Spleen (tissue), 11 donors: ENCODE data around the gene OCRL. TPM values are rescaled to one million over a fixed set of nuclear protein-coding genes. Genes with fewer than 3 reads are reported as not detected.

Experiments
- DNase-seq: peaks from one replicate; pipeline ENCODE4 v3.0.0-alpha.2; 2020
- H3K27ac ChIP-seq, 8 donors: fragments of 200-600 bp; sonication (generic) in 7 of 8; 1 replicate in 4 of 8; 2 replicates in 4 of 8; pipeline versions ENCODE4 v1.5.0 to v1.8.0; 2016 to 2021; ENCODE audit warnings: inconsistent platforms in 4 of 8, mild to moderate bottlenecking in 4 of 8, moderate library complexity in 1 of 8
- H3K27me3 ChIP-seq, 7 donors: fragments of 200-600 bp; sonication (generic) in 6 of 7; replicated peaks in 1 of 7; 1 replicate in 4 of 7; 2 replicates in 3 of 7; pipeline versions ENCODE4 v1.5.0 to v1.8.0; 2016 to 2021; ENCODE audit warnings: inconsistent platforms in 3 of 7, mild to moderate bottlenecking in 1 of 7
- H3K36me3 ChIP-seq, 6 donors: fragments of 200-600 bp; sonication (generic) in 5 of 6; 1 replicate in 4 of 6; 2 replicates in 2 of 6; pipeline versions ENCODE4 v1.5.0 to v1.8.0; 2016 to 2021; ENCODE audit warnings: inconsistent platforms in 2 of 6
- H3K4me1 ChIP-seq, 6 donors: fragments of 200-600 bp; sonication (generic) in 5 of 6; 1 replicate in 3 of 6; 2 replicates in 3 of 6; pipeline versions ENCODE4 v1.5.0 to v1.8.0; 2016 to 2021; ENCODE audit warnings: inconsistent platforms in 3 of 6
- H3K4me3 ChIP-seq, 8 donors: fragments of 200-600 bp; sonication (generic) in 7 of 8; 1 replicate in 4 of 8; 2 replicates in 4 of 8; pipeline versions ENCODE4 v1.5.0 to v1.8.0; 2016 to 2021; ENCODE audit warnings: inconsistent platforms in 4 of 8, mild to moderate bottlenecking in 4 of 8, moderate library complexity in 2 of 8
- H3K9me3 ChIP-seq, 8 donors: fragments of 200-600 bp; sonication (generic) in 7 of 8; 1 replicate in 4 of 8; 2 replicates in 4 of 8; pipeline versions ENCODE4 v1.5.0 to v1.8.0; 2016 to 2021; ENCODE audit warnings: inconsistent platforms in 4 of 8
- POLR2A ChIP-seq, 3 donors: fragments of 450-650 bp; IDR thresholded peaks; one replicate each; pipeline ENCODE4 v1.5.1; 2017; ENCODE audit warnings: antibody characterized with exemption in 3 of 3, mild to moderate bottlenecking in 1 of 3
- POLR2AphosphoS5 ChIP-seq, 3 donors: sonication (generic); formaldehyde crosslinking; IDR thresholded peaks; one replicate each; pipeline ENCODE4 v1.5.1; 2017; ENCODE audit warnings: antibody characterized with exemption in 3 of 3
- WGBS, 5 donors: extraction: QIAGEN DNeasy Blood & Tissue Kit in 3 of 5; methylation state at CpG; one replicate each; pipeline versions ENCODE4 v1.1.5 to v1.1.7; 2013 to 2018; 5-methylcytosine and 5-hydroxymethylcytosine counted together
- intact Hi-C: fragments of 100-400 bp; cut with DNase I; formaldehyde crosslinking; loops from one replicate; pipeline ENCODE4 v1.15.0; 2023; ENCODE audit warnings: low total_unique reads
- polyA plus RNA-seq, 3 donors: library from polyadenylated mRNA; stranded (reverse); fragments of 200-250 nt; gene quantifications; one replicate each; pipeline ENCODE4 v1.2.1, GENCODE V29; 2013
- total RNA-seq, 7 donors: library from RNA; depleted of rRNA in 3 of 7; stranded (reverse); fragments of >200 nt in 3 of 7; fragmentation: NEBNext Ultra II Directional in 4 of 7; extraction: Animal tissue kit (Norgen Biotek cat#: 25700) in 4 of 7; gene quantifications; one replicate each; pipeline versions ENCODE4 v1.1.0 to v1.2.1, GENCODE V29; 2016 to 2021
- TF ChIP-seq, protein P1 (sequence below), 11 experiments: fragments of 200-600 bp in 7 of 11; fragments of 450-650 bp in 4 of 11; sonication (generic) in 4 of 11; IDR thresholded peaks in 8 of 11; conservative IDR thresholded peaks in 3 of 11; 1 replicate in 7 of 11; 2 replicates in 4 of 11; pipeline versions ENCODE4 v1.4.0 to v1.8.0; 2016 to 2021; ENCODE audit warnings: antibody characterized with exemption in 11 of 11, inconsistent platforms in 4 of 11, mild to moderate bottlenecking in 1 of 11
- donor health status: healthy with polysubstance abuse.
- donor health status: DM: no; HTN: no; CAD: no; lungs with moderate emphysema.
- donor health status: DM: no; HTN: no; CAD: no.
- donor health status: Bipolar disorder and iron deficiency.
- donor health status: healthy.
- donor health status: DM: no; HTN: no; CAD: no.
- donor health status: DM: yes; HTN: yes; CAD: no.

Gene OCRL
- total and polyA plus RNA-seq, 10 donors = 3.2 to 16.9 (median 11.2) TPM

DNA sequence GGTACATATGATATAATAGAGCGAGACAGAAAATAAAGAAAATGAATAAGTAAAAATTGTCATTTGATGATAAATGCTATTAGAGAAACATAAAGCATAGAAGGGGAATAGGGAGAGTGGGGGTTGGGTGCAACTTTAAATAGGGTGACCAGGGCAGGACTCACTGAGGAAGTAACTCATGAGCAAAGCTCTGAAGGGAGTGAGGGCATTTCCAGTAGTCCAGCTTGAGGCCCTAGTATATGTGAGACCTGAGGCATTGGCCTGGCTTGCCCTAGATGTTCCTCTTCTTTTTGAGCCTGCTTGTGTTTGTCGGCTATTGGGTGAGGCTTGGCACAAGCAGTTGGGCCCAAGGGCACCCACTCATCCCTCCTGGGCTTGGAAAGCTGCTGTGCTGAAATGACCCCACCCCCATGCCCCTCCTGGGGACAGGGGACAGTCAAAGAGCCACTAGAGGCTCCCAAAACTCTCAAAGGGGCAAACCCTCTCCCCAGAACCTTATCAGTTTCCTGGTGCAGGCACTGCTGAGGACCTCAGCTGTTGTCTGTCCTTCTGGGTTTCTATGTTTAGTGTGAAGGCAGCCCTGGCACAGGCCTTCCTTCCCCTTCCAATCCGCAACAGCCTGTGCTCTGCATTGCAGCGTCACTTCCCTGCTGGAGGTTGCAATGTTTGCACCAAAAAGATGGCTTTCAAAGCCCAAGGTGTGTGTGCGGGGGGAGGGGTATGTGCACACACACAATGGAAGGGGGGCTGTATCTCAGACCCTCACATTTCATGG is 74.6 kb downstream of the OCRL start:
- no peak for DNase-seq
- Histone ChIP-seq H3K4me1 (no peaks in the 10 kb centered on the region), H3K27me3 (no peaks in the 10 kb centered on the region), H3K4me3 (no peak overlapping the region), H3K9me3 (no peaks in the 10 kb centered on the region), H3K27ac (no peak overlapping the region), H3K36me3 (no peaks in the 10 kb centered on the region)
- WGBS, 5 donors = 56 to 75% (median 70%) methylated on average over 4 to 5 of the region's 5 CpGs
- no peak for TF ChIP-seq POLR2AphosphoS5 (IDR thresholded peaks at IDR 0.05)
- TF ChIP-seq, protein P1, sequence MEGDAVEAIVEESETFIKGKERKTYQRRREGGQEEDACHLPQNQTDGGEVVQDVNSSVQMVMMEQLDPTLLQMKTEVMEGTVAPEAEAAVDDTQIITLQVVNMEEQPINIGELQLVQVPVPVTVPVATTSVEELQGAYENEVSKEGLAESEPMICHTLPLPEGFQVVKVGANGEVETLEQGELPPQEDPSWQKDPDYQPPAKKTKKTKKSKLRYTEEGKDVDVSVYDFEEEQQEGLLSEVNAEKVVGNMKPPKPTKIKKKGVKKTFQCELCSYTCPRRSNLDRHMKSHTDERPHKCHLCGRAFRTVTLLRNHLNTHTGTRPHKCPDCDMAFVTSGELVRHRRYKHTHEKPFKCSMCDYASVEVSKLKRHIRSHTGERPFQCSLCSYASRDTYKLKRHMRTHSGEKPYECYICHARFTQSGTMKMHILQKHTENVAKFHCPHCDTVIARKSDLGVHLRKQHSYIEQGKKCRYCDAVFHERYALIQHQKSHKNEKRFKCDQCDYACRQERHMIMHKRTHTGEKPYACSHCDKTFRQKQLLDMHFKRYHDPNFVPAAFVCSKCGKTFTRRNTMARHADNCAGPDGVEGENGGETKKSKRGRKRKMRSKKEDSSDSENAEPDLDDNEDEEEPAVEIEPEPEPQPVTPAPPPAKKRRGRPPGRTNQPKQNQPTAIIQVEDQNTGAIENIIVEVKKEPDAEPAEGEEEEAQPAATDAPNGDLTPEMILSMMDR (IDR thresholded peaks at IDR 0.05 in 8 of 11, conservative IDR thresholded peaks at IDR 0.05 in 3 of 11) = no peak
- TF ChIP-seq POLR2A (IDR thresholded peaks at IDR 0.05) = no peak
- intact Hi-C loops = loop anchor here (10.0 kb wide), 1 partner anchor 440 kb away; no protein-coding TSS in a partner anchor

DNA sequence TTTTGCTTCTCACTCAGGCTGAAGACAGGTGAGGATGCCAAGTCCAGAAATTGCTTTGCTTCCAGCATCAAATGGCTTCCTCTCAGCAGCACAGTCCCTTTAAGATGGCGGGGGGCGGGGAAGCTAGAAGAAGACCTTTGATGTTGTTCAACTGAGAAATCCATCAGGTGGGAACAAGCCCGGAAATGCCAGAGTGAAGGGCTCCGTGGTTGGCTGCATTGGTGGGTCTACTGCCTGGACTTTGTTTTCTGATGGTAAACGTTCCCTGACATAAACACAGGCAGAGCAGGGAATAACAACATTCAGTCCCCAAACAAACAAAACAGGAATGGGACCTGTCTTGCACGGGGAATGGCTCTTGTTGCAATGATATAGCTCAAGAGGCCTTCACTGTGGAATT is 77.4 kb downstream of the OCRL start:
- intact Hi-C loops = loop anchor here (10.0 kb wide), 1 partner anchor 437 kb away; no protein-coding TSS in a partner anchor
- no peaks in the 10 kb centered on the region for H3K9me3 ChIP-seq
- 56 to 89% (median 84%) methylated on average over 6 of the region's 6 CpGs for WGBS, 5 donors
- H3K27ac ChIP-seq = no peak overlapping the region
- TF ChIP-seq POLR2A (IDR thresholded peaks at IDR 0.05) (no peak), POLR2AphosphoS5 (IDR thresholded peaks at IDR 0.05) (no peak)
- TF ChIP-seq, protein P1 (IDR thresholded peaks at IDR 0.05 in 8 of 11, conservative IDR thresholded peaks at IDR 0.05 in 3 of 11) = no peak
- DNase-seq = no peak
- H3K36me3 ChIP-seq = no peaks in the 10 kb centered on the region
- no peak overlapping the region for H3K4me3 ChIP-seq
- no peaks in the 10 kb centered on the region for H3K27me3 ChIP-seq
- H3K4me1 ChIP-seq = no peaks in the 10 kb centered on the region

DNA sequence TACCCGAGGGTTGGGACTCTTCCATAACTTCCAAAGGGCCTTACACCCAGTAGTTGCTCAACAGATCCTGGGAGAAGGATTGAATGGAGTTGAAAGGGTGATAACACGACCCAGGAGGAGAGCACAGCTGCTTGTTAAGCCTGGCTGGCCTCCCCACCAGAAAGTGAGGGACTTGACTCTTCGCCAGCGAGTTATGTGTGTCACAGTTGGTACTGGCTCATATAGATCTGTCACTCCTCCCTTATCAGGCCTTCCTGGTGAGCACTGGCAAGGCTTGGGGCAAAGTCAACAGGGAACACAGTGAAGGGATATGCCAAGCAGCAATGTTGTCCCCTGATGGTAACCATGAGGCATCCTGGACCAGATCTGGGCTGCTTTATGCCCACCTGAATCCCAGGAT is 78.9 kb downstream of the OCRL start:
- no peak overlapping the region for H3K4me3 ChIP-seq
- no peaks in the 10 kb centered on the region for H3K4me1 ChIP-seq
- no peak for TF ChIP-seq POLR2A (IDR thresholded peaks at IDR 0.05)
- TF ChIP-seq POLR2AphosphoS5 (IDR thresholded peaks at IDR 0.05) = no peak
- TF ChIP-seq, protein P1 (IDR thresholded peaks at IDR 0.05 in 8 of 11, conservative IDR thresholded peaks at IDR 0.05 in 3 of 11) = no peak
- no peaks in the 10 kb centered on the region for H3K9me3 ChIP-seq
- no peak overlapping the region for H3K27ac ChIP-seq
- WGBS, 5 donors = 72 to 100% (median 80%) methylated on average over 1 to 4 of the region's 4 CpGs
- intact Hi-C loops = loop anchor here (10.0 kb wide), 1 partner anchor 436 kb away; no protein-coding TSS in a partner anchor
- H3K36me3 ChIP-seq = no peaks in the 10 kb centered on the region
- no peak for DNase-seq
- peaks cover 0 to 12% (median 0%) of the 10 kb centered on the region in 7 donors for H3K27me3 ChIP-seq

DNA sequence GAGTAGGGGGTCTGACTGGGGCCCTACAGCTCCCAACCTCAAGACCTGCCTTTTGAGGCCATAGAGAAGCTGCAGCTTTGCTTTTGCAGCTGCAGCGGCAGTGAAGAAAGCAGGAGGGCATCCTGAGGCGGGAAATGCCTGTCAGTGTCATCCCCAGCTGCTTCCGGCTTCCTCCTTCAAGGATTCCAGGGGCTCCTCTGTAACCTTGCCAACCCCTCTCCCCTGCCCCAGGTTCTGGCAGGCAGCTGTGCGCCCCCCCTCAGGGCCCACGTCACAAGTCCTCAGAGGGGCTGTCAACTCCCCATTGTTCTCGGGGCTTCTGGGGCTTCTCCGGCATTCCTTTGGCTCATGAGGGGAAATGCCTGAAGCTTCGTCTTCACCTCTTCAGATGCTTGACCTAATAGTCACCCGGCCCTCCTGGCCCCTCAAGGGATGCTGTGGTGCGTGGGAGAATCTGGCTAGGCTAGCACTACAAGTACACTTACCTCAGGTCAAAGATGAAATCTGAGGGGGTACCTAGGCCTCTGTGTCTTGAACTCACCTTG is 82.8 kb downstream of the OCRL start:
- DNase-seq = no peak
- intact Hi-C loops = no loop called here
- 51 to 66% (median 60%) methylated on average over 4 to 10 of the region's 10 CpGs for WGBS, 5 donors

More for the DNA sequence above, 82.8 kb downstream of the OCRL start:
- TF ChIP-seq, protein P1 (IDR thresholded peaks at IDR 0.05 in 8 of 11, conservative IDR thresholded peaks at IDR 0.05 in 3 of 11) = no peak
- Histone ChIP-seq H3K9me3 (no peaks in the 10 kb centered on the region), H3K36me3 (no peaks in the 10 kb centered on the region), H3K27me3 (peaks cover 0 to 12% (median 0%) of the 10 kb centered on the region in 7 donors), H3K4me3 (no peak overlapping the region), H3K27ac (no peak overlapping the region), H3K4me1 (no peaks in the 10 kb centered on the region)
